C4-2B (cell line): ENCODE results near the gene SPACDR.

Experiments used
- ZFX ChIP-seq: fragments of 450-650 bp; IDR thresholded peaks from 2 replicates; pipeline ENCODE4 v1.6.1; 2017
- TF ChIP-seq, protein P1 (sequence below): fragments of 450-650 bp; conservative IDR thresholded peaks from 2 replicates; pipeline ENCODE4 v1.5.1; 2017; ENCODE audit warnings: mild to moderate bottlenecking

DNA sequence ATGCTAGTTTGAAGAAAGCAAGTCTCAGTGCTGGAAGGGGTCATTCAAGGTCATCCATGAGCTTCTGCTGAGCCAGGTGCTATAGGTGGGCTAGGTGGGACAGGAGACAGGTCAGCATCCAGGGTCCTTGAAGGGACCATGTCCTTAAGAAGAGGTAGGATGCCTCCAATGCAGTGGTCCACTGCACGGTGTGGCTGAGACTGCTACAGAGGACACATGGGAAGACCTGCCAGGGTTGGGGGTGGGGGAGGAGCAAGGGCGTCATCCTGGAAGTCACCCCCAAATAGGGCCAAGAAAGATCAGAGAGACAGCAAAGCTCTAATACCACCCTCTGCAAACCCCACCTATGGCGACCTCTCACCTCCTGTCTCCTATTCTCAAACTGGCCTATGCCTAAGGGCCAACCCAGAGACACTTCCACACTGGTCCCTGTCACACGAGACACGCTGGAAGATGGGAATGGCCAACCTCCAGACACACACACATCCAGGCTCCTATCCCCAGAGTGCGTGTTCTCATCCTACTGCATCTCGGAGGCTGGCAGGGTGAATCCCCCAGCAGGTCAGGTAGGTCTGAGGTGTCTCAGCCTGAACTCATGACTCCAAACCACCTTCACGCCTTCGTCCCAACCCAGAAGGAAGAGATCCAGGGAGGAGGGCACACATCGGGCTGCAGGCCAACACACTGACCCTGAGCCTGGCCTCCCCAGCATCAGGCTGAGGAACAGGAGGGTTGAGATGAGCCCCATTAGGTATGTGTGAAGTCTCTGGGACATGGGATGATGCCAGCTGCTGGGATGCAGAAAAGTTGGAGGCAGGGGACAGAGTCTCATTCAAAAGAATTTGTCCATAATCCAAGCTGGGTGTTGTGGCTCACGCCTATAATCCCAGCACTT, 22.2 kb downstream of the SPACDR start:
- TF ChIP-seq, protein P1, sequence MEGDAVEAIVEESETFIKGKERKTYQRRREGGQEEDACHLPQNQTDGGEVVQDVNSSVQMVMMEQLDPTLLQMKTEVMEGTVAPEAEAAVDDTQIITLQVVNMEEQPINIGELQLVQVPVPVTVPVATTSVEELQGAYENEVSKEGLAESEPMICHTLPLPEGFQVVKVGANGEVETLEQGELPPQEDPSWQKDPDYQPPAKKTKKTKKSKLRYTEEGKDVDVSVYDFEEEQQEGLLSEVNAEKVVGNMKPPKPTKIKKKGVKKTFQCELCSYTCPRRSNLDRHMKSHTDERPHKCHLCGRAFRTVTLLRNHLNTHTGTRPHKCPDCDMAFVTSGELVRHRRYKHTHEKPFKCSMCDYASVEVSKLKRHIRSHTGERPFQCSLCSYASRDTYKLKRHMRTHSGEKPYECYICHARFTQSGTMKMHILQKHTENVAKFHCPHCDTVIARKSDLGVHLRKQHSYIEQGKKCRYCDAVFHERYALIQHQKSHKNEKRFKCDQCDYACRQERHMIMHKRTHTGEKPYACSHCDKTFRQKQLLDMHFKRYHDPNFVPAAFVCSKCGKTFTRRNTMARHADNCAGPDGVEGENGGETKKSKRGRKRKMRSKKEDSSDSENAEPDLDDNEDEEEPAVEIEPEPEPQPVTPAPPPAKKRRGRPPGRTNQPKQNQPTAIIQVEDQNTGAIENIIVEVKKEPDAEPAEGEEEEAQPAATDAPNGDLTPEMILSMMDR, result no peak
- TF ChIP-seq ZFX, result no peak
